Measurements from ENCODE around the gene CHIA. TPM values are rescaled to one million over a fixed set of nuclear protein-coding genes. Genes with fewer than 3 reads are reported as not detected.

CHIA gene
- total and polyA plus RNA-seq, 2 donors (not counting 1 experiment from before 2014, with no cell fraction given) = not detected

- Histone ChIP-seq H3K9me3 (ENCODE audit: control insufficient read depth, insufficient read depth, low read depth, low read length) (no peaks in the 10 kb centered on the region), H4K20me1 (ENCODE audit: control insufficient read depth, extremely low read depth, insufficient read depth, low read length) (no peaks in the 10 kb centered on the region), H3K27me3 (ENCODE audit: control insufficient read depth, insufficient read depth, low read length) (no peaks in the 10 kb centered on the region), H3K79me2 (ENCODE audit: control insufficient read depth, insufficient read depth, low read length) (no peaks in the 10 kb centered on the region), H3K27ac (ENCODE audit: insufficient read depth, low read length) (no peak overlapping the region), H3K4me3 (replicated peaks in 1 of 4; ENCODE audit: control extremely low read depth in 1 of 4, insufficient read depth in 1 of 4, low read depth in 3 of 4, low read length in 4 of 4) (no peak overlapping the region), H3K4me2 (ENCODE audit: extremely low read depth, insufficient read depth, low read length) (no peak overlapping the region), H2AFZ (ENCODE audit: low read length) (no peak overlapping the region), H3K4me1 (ENCODE audit: control insufficient read depth, extremely low read depth, insufficient read depth, low read length) (no peaks in the 10 kb centered on the region), H3K36me3 (ENCODE audit: control insufficient read depth, insufficient read depth, low read length) (no peaks in the 10 kb centered on the region), H3K9ac (ENCODE audit: insufficient read depth, low read length) (no peak overlapping the region)
- TF ChIP-seq CTCF (conservative IDR thresholded peaks at IDR 0.05 in 1 of 2, IDR thresholded peaks at IDR 0.05 in 1 of 2; ENCODE audit: low read depth in 1 of 2, low read length in 2 of 2) (no peak), EZH2 (IDR thresholded peaks at IDR 0.05; ENCODE audit: low read length, missing control alignments) (no peak)
- peak in 1 of 2 donors; percentile 14 for DNase-seq (ENCODE audit: low read depth in 2 of 2)
Measured at GRCh38 chr1:111280267-111280666, 10.4 kb upstream of the CHIA start.

- Histone ChIP-seq H2AFZ (ENCODE audit: low read length) (no peak overlapping the region), H3K36me3 (ENCODE audit: control insufficient read depth, insufficient read depth, low read length) (no peaks in the 10 kb centered on the region), H3K27me3 (ENCODE audit: control insufficient read depth, insufficient read depth, low read length) (no peaks in the 10 kb centered on the region), H3K4me2 (ENCODE audit: extremely low read depth, insufficient read depth, low read length) (no peak overlapping the region), H4K20me1 (ENCODE audit: control insufficient read depth, extremely low read depth, insufficient read depth, low read length) (no peaks in the 10 kb centered on the region), H3K4me3 (replicated peaks in 1 of 4; ENCODE audit: control extremely low read depth in 1 of 4, insufficient read depth in 1 of 4, low read depth in 3 of 4, low read length in 4 of 4) (no peak overlapping the region), H3K9me3 (ENCODE audit: control insufficient read depth, insufficient read depth, low read depth, low read length) (no peaks in the 10 kb centered on the region), H3K79me2 (ENCODE audit: control insufficient read depth, insufficient read depth, low read length) (no peaks in the 10 kb centered on the region), H3K9ac (ENCODE audit: insufficient read depth, low read length) (no peak overlapping the region), H3K4me1 (ENCODE audit: control insufficient read depth, extremely low read depth, insufficient read depth, low read length) (no peaks in the 10 kb centered on the region), H3K27ac (ENCODE audit: insufficient read depth, low read length) (no peak overlapping the region)
- peak in 1 of 2 donors; percentile 24 for DNase-seq (ENCODE audit: low read depth in 2 of 2)
- TF ChIP-seq EZH2 (IDR thresholded peaks at IDR 0.05; ENCODE audit: low read length, missing control alignments) = no peak
- no peak for TF ChIP-seq CTCF (conservative IDR thresholded peaks at IDR 0.05 in 1 of 2, IDR thresholded peaks at IDR 0.05 in 1 of 2; ENCODE audit: low read depth in 1 of 2, low read length in 2 of 2)
Measured at GRCh38 chr1:111281411-111281810, 9.2 kb upstream of the CHIA start.

DNA sequence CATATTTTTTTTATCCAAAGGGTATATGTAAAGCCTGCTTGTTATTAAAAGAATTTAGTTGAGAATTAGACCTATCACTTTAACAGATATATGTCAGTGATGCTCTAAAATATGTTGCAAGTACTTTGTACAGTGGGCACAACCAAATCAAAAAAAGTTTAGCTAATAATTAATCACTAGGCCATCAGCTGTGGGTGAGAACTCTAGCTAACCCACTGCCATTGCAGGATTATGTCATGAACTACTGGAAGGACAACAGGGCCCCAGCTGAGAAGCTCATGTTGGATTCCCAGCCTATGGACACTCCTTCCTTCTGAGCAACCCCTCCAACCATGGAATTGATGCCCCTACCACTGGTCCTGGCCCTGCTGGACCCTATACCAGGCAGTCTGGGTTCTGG is 6.8 kb upstream of the CHIA start:
- no peaks in the 10 kb centered on the region for H4K20me1 ChIP-seq (ENCODE audit: control insufficient read depth, extremely low read depth, insufficient read depth, low read length)
- TF ChIP-seq EZH2 (IDR thresholded peaks at IDR 0.05; ENCODE audit: low read length, missing control alignments) = no peak
- TF ChIP-seq CTCF (conservative IDR thresholded peaks at IDR 0.05 in 1 of 2, IDR thresholded peaks at IDR 0.05 in 1 of 2; ENCODE audit: low read depth in 1 of 2, low read length in 2 of 2) = no peak
- no peak overlapping the region for H3K9ac ChIP-seq (ENCODE audit: insufficient read depth, low read length)
- no peaks in the 10 kb centered on the region for H3K36me3 ChIP-seq (ENCODE audit: control insufficient read depth, insufficient read depth, low read length)
- H3K27ac ChIP-seq (ENCODE audit: insufficient read depth, low read length) = no peak overlapping the region
- no peak for DNase-seq (ENCODE audit: low read depth in 2 of 2)
- H3K9me3 ChIP-seq (ENCODE audit: control insufficient read depth, insufficient read depth, low read depth, low read length) = no peaks in the 10 kb centered on the region
- no peaks in the 10 kb centered on the region for H3K27me3 ChIP-seq (ENCODE audit: control insufficient read depth, insufficient read depth, low read length)
- H3K4me3 ChIP-seq (replicated peaks in 1 of 4; ENCODE audit: control extremely low read depth in 1 of 4, insufficient read depth in 1 of 4, low read depth in 3 of 4, low read length in 4 of 4) = no peak overlapping the region
- no peak overlapping the region for H2AFZ ChIP-seq (ENCODE audit: low read length)
- H3K4me1 ChIP-seq (ENCODE audit: control insufficient read depth, extremely low read depth, insufficient read depth, low read length) = no peaks in the 10 kb centered on the region
- no peak overlapping the region for H3K4me2 ChIP-seq (ENCODE audit: extremely low read depth, insufficient read depth, low read length)
- H3K79me2 ChIP-seq (ENCODE audit: control insufficient read depth, insufficient read depth, low read length) = no peaks in the 10 kb centered on the region

All from fibroblast of lung (primary cell).